ENCODE data around the gene C10orf67.

C10orf67 gene

DNA sequence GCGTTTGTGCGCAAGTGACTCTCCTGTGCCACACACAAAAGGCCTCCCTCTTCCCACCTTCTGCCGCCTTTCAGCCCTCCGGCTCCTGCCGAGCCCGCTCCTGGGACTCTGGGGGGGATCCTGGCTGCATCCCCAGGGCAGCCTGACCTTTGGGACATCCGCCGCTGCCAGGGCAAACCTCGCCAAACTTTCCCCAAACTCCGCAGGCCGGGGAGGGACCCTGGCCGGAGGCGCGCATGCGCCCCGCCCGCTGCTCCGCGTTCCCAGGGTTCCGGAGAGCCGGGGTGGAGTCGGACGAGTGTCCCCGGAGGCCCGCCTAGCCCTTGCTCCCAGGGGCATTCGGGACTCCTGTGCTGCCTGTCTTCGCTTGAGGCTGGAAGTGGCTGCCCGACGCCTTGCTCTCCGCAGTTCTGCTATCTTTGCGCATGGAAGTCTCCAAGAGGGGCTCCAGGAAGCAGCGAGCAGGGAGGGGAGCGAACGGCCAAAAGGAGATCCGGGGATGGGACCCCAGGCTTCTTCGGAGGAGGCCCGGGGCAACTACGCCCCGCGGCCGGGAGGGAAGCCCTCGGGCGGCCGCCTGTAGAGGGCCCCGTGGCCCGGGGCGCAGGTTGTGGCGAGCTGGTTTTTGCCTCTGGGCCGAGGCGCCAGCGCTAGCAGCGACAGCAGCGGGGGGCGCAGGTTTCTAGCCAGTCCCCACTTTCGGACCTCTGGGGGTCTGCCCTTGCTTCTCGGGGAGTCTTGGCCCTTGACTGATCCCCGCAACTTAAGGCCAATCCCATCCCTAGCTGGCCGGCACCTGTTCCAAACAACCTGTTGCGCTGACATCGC lies 145.4 kb downstream of the C10orf67 start:
- no peak overlapping the region for H3K27ac ChIP-seq (replicated peaks)
- H3K27me3 ChIP-seq (ENCODE audit: insufficient read depth, poor library complexity, severe bottlenecking): no peaks in the 10 kb centered on the region
- DNase-seq (ENCODE audit: low read depth in 1 of 2, low spot score in 1 of 2): no peak
- H3K4me3 ChIP-seq (replicated peaks; ENCODE audit: insufficient read depth, low read length): no peak overlapping the region
- TF ChIP-seq POLR2AphosphoS5 (IDR thresholded peaks at IDR 0.05; ENCODE audit: low read depth) (no peak), GABPA (IDR thresholded peaks at IDR 0.05; ENCODE audit: low read depth) (no peak)
- TF ChIP-seq, protein P1, sequence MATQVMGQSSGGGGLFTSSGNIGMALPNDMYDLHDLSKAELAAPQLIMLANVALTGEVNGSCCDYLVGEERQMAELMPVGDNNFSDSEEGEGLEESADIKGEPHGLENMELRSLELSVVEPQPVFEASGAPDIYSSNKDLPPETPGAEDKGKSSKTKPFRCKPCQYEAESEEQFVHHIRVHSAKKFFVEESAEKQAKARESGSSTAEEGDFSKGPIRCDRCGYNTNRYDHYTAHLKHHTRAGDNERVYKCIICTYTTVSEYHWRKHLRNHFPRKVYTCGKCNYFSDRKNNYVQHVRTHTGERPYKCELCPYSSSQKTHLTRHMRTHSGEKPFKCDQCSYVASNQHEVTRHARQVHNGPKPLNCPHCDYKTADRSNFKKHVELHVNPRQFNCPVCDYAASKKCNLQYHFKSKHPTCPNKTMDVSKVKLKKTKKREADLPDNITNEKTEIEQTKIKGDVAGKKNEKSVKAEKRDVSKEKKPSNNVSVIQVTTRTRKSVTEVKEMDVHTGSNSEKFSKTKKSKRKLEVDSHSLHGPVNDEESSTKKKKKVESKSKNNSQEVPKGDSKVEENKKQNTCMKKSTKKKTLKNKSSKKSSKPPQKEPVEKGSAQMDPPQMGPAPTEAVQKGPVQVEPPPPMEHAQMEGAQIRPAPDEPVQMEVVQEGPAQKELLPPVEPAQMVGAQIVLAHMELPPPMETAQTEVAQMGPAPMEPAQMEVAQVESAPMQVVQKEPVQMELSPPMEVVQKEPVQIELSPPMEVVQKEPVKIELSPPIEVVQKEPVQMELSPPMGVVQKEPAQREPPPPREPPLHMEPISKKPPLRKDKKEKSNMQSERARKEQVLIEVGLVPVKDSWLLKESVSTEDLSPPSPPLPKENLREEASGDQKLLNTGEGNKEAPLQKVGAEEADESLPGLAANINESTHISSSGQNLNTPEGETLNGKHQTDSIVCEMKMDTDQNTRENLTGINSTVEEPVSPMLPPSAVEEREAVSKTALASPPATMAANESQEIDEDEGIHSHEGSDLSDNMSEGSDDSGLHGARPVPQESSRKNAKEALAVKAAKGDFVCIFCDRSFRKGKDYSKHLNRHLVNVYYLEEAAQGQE (IDR thresholded peaks at IDR 0.05; ENCODE audit: insufficient replicate concordance, low read depth): no peak
- TF ChIP-seq, protein P2, sequence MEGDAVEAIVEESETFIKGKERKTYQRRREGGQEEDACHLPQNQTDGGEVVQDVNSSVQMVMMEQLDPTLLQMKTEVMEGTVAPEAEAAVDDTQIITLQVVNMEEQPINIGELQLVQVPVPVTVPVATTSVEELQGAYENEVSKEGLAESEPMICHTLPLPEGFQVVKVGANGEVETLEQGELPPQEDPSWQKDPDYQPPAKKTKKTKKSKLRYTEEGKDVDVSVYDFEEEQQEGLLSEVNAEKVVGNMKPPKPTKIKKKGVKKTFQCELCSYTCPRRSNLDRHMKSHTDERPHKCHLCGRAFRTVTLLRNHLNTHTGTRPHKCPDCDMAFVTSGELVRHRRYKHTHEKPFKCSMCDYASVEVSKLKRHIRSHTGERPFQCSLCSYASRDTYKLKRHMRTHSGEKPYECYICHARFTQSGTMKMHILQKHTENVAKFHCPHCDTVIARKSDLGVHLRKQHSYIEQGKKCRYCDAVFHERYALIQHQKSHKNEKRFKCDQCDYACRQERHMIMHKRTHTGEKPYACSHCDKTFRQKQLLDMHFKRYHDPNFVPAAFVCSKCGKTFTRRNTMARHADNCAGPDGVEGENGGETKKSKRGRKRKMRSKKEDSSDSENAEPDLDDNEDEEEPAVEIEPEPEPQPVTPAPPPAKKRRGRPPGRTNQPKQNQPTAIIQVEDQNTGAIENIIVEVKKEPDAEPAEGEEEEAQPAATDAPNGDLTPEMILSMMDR (IDR thresholded peaks at IDR 0.05; ENCODE audit: insufficient read depth, low read length): no peak

DNA sequence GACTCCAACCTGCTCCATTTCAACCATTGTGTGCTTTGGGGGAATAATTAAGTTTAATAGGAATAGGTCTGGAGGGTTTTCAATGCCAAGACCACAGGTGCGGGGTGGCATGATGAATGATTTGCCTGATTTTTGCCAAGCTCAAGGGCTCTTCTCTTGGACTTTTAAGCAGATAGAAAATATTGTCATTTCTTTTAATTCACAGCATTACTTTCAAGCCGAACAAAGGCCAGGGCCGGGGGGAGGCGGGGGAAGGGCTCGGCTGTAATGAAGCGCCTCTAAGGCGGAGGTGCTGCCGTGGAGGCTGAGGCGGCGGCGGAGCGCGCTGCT lies 146.0 kb downstream of the C10orf67 start:
- no peak overlapping the region for H3K4me3 ChIP-seq (replicated peaks; ENCODE audit: insufficient read depth, low read length)
- no peak for DNase-seq (ENCODE audit: low read depth in 1 of 2, low spot score in 1 of 2)

DNA sequence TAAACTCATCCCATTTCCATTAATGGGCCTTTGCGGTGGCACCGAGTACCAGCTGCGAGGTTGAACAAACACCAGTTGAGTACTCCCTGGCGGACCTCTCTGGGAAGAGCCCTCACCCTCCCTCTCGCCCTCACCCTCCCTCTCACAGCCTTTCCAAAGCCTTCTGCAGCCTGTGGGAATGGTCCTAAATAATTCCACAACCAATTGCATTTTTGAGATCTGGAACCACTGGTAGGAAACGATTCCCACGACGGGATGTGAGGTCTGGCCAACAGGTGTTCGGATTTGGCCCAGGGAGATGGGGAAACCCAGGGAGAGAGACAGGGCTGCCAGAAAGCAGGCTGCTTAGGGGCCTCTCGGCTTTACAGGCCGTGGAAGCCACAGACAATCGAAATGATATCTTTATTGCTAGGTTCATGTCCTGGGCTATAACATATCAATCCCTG lies 147.2 kb downstream of the C10orf67 start:
- Histone ChIP-seq H3K27me3 (ENCODE audit: insufficient read depth, poor library complexity, severe bottlenecking) (no peaks in the 10 kb centered on the region), H3K4me3 (replicated peaks; ENCODE audit: insufficient read depth, low read length) (no peak overlapping the region), H3K27ac (replicated peaks) (no peak overlapping the region)
- TF ChIP-seq, protein P1 (IDR thresholded peaks at IDR 0.05; ENCODE audit: insufficient replicate concordance, low read depth): no peak
- TF ChIP-seq POLR2AphosphoS5 (IDR thresholded peaks at IDR 0.05; ENCODE audit: low read depth): no peak
- TF ChIP-seq, protein P2 (IDR thresholded peaks at IDR 0.05; ENCODE audit: insufficient read depth, low read length): no peak
- no peak for TF ChIP-seq SPI1 (IDR thresholded peaks at IDR 0.05; ENCODE audit: borderline replicate concordance, low read depth)
- no peak for TF ChIP-seq GABPA (IDR thresholded peaks at IDR 0.05; ENCODE audit: low read depth)
- no peak for DNase-seq (ENCODE audit: low read depth in 1 of 2, low spot score in 1 of 2)

More for the DNA sequence above, 146.0 kb downstream of the C10orf67 start:
- Histone ChIP-seq H3K27me3 (ENCODE audit: insufficient read depth, poor library complexity, severe bottlenecking) (no peaks in the 10 kb centered on the region), H3K27ac (replicated peaks) (no peak overlapping the region)
- TF ChIP-seq SPI1 (IDR thresholded peaks at IDR 0.05; ENCODE audit: borderline replicate concordance, low read depth): no peak
- TF ChIP-seq, protein P1 (IDR thresholded peaks at IDR 0.05; ENCODE audit: insufficient replicate concordance, low read depth): no peak
- TF ChIP-seq GABPA (IDR thresholded peaks at IDR 0.05; ENCODE audit: low read depth): no peak
- no peak for TF ChIP-seq POLR2AphosphoS5 (IDR thresholded peaks at IDR 0.05; ENCODE audit: low read depth)
- TF ChIP-seq, protein P2 (IDR thresholded peaks at IDR 0.05; ENCODE audit: insufficient read depth, low read length): no peak

Measured in HL-60 (cell line).